ENCODE results near the gene TERT. TPM values are rescaled to one million over a fixed set of nuclear protein-coding genes. Genes with fewer than 3 reads are reported as not detected.

Gene TERT
- total RNA-seq, 2 donors from 2014 or later: 7.1 to 9.8 TPM

- H3K4me3 Mint-ChIP-seq: no peak overlapping the region
- peak; percentile 35 for DNase-seq
- no peak overlapping the region for H3K27ac ChIP-seq (ENCODE audit: low read depth, low read length)
- no peak overlapping the region for H3K4me3 ChIP-seq (ENCODE audit: low read length)
- WGBS, 2 experiments (ENCODE audit: insufficient coverage in 1 of 2, insufficient read length in 1 of 2): 90% methylated on average over 19 to 21 of the region's 21 CpGs
- H3K27me3 ChIP-seq (ENCODE audit: control insufficient read depth, insufficient read depth, low read length, poor library complexity, severe bottlenecking): no peaks in the 10 kb centered on the region
- H3K9me3 Mint-ChIP-seq: no peaks in the 10 kb centered on the region
- H3K36me3 Mint-ChIP-seq (ENCODE audit: low read depth): peaks cover 55% of the 10 kb centered on the region
- H3K4me1 Mint-ChIP-seq: peaks cover 21% of the 10 kb centered on the region
- H3K4me1 ChIP-seq (ENCODE audit: control insufficient read depth, insufficient read depth, low read length): peaks cover 6% of the 10 kb centered on the region
- no peaks in the 10 kb centered on the region for H3K27me3 Mint-ChIP-seq (ENCODE audit: insufficient read depth)
- H3K27ac Mint-ChIP-seq: no peak overlapping the region
- peak; percentile 24 for TF ChIP-seq CTCF (conservative IDR thresholded peaks at IDR 0.05)
- H3K9me3 ChIP-seq (ENCODE audit: control insufficient read depth, low read length): no peaks in the 10 kb centered on the region
- H3K9ac ChIP-seq (ENCODE audit: extremely low read depth, low read length, poor library complexity, severe bottlenecking): no peak overlapping the region
- H3K36me3 ChIP-seq (ENCODE audit: control insufficient read depth, insufficient read depth, low read length): peaks cover 62% of the 10 kb centered on the region
Observed at GRCh38 chr5:1319436-1320256, 24.8 kb upstream of the TERT start.

DNA sequence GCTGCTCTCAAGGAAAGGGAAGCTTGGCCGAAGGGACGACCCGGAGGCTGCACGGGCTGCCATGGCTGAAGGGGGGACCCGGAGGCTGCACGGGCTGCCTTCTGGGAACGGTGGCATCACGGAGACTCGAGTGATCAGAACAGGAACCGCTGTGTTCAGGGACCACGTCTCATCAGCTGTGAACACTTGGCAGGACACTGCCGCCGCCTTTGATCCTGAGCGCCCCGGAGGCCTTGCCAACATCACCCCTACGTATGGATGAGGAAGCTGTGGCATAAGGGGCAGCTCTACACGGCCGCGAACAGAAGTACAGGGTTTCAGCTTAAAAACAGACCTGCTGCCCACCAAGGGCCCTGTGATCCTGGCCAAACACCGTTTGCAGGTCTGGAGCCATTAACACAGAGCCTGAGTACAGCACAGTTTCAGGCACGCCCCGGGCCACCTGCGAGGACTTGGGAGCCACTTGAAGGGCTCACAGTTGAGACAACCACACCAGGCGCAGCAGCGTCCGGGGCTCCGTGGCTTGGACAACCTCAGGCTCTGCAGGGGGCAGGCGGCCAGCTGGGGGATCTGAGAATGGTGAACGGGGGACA is 23.9 kb upstream of the TERT start:
- H3K4me3 Mint-ChIP-seq: no peak overlapping the region
- H3K9me3 Mint-ChIP-seq: no peaks in the 10 kb centered on the region

More for the DNA sequence above, 23.9 kb upstream of the TERT start:
- Histone ChIP-seq H3K4me3 (ENCODE audit: low read length) (no peak overlapping the region), H3K4me1 (ENCODE audit: control insufficient read depth, insufficient read depth, low read length) (peaks cover 6% of the 10 kb centered on the region), H3K9ac (ENCODE audit: extremely low read depth, low read length, poor library complexity, severe bottlenecking) (no peak overlapping the region), H3K9me3 (ENCODE audit: control insufficient read depth, low read length) (no peaks in the 10 kb centered on the region), H3K27ac (ENCODE audit: low read depth, low read length) (no peak overlapping the region), H3K36me3 (ENCODE audit: control insufficient read depth, insufficient read depth, low read length) (peaks cover 53% of the 10 kb centered on the region), H3K27me3 (ENCODE audit: control insufficient read depth, insufficient read depth, low read length, poor library complexity, severe bottlenecking) (no peaks in the 10 kb centered on the region)
- peak; percentile 26 for DNase-seq
- Mint-ChIP-seq H3K4me1 (peaks cover 21% of the 10 kb centered on the region), H3K27ac (no peak overlapping the region), H3K27me3 (ENCODE audit: insufficient read depth) (no peaks in the 10 kb centered on the region), H3K36me3 (ENCODE audit: low read depth) (peaks cover 46% of the 10 kb centered on the region)
- whole genome bisulfite sequencing, 2 experiments (ENCODE audit: insufficient coverage in 1 of 2, insufficient read length in 1 of 2): 96 to 97% methylated on average over 26 to 29 of the region's 29 CpGs
- no peak for TF ChIP-seq CTCF (conservative IDR thresholded peaks at IDR 0.05)
